CD14-positive monocyte (primary cell): ENCODE results near the gene CRY2. TPM values are rescaled to one million over a fixed set of nuclear protein-coding genes. Genes with fewer than 3 reads are reported as not detected.

Source experiments
- DNase-seq, 3 donors: peaks; one replicate each; pipeline ENCODE4 v3.0.0-alpha.2; 2011 to 2022
- H2AFZ ChIP-seq: 2 replicates; pipeline ENCODE4 v1.6.0; 2012; ENCODE audit warnings: mild to moderate bottlenecking, low read depth, low read length, inconsistent platforms; ENCODE audit not compliant: insufficient read depth, poor library complexity, severe bottlenecking
- H3K27ac ChIP-seq, 2 donors: 1 replicate in 1 of 2; 2 replicates in 1 of 2; pipeline ENCODE4 v1.5.1; 2012 to 2013; ENCODE audit warnings: low read length in 2 of 2, control low read depth in 1 of 2, inconsistent platforms in 1 of 2, low read depth in 1 of 2, mild to moderate bottlenecking in 1 of 2
- H3K27me3 ChIP-seq, 2 donors: one replicate each; pipeline versions ENCODE4 v1.6.0 to v1.6.1; 2011 to 2013; ENCODE audit warnings: low read length in 2 of 2; ENCODE audit not compliant: control insufficient read depth in 2 of 2, insufficient read depth in 2 of 2
- H3K36me3 ChIP-seq, 2 donors: replicated peaks in 1 of 2; 1 replicate in 1 of 2; 2 replicates in 1 of 2; pipeline versions ENCODE4 v1.5.1 to v1.6.1; 2012 to 2013; ENCODE audit warnings: low read length in 2 of 2, control low read depth in 1 of 2, inconsistent platforms in 1 of 2, mild to moderate bottlenecking in 1 of 2; ENCODE audit not compliant: insufficient read depth in 2 of 2, control insufficient read depth in 1 of 2
- H3K4me1 ChIP-seq, 2 donors: 1 replicate in 1 of 2; 2 replicates in 1 of 2; pipeline versions ENCODE4 v1.5.1 to v1.6.1; 2012 to 2013; ENCODE audit warnings: low read length in 2 of 2, control low read depth in 1 of 2, inconsistent platforms in 1 of 2, mild to moderate bottlenecking in 1 of 2, moderate library complexity in 1 of 2; ENCODE audit not compliant: insufficient read depth in 2 of 2, control insufficient read depth in 1 of 2
- H3K4me2 ChIP-seq: replicated peaks from 2 replicates; pipeline ENCODE3; 2012; ENCODE audit warnings: low read length, moderate library complexity, mild to moderate bottlenecking; ENCODE audit not compliant: poor library complexity, severe bottlenecking; ENCODE audit errors: extremely low read depth
- H3K4me3 ChIP-seq, 3 experiments: fragments of 200-600 bp in 1 of 3; sonication (generic) in 1 of 3; replicated peaks in 1 of 3; 1 replicate in 2 of 3; 2 replicates in 1 of 3; pipeline ENCODE4 v1.5.1; 2011 to 2013; ENCODE audit warnings: low read length in 3 of 3, mild to moderate bottlenecking in 3 of 3, control low read depth in 2 of 3, low read depth in 2 of 3, inconsistent platforms in 1 of 3, moderate library complexity in 1 of 3
- H3K79me2 ChIP-seq: 2 replicates; pipeline ENCODE4 v1.6.0; 2012; ENCODE audit warnings: mild to moderate bottlenecking, control low read depth, inconsistent platforms, low read length, moderate library complexity; ENCODE audit not compliant: insufficient read depth
- H3K9ac ChIP-seq: 2 replicates; pipeline ENCODE4 v1.6.0; 2017; ENCODE audit warnings: low read length, mild to moderate bottlenecking; ENCODE audit not compliant: insufficient read depth, poor library complexity, severe bottlenecking
- H3K9me3 ChIP-seq, 2 donors: replicated peaks in 1 of 2; 1 replicate in 1 of 2; 2 replicates in 1 of 2; pipeline versions ENCODE4 v1.5.1 to v1.6.1; 2012 to 2013; ENCODE audit warnings: low read length in 2 of 2, control low read depth in 1 of 2; ENCODE audit not compliant: control insufficient read depth in 1 of 2, insufficient read depth in 1 of 2
- H4K20me1 ChIP-seq: 2 replicates; pipeline ENCODE4 v1.6.0; 2012; ENCODE audit warnings: mild to moderate bottlenecking, low read length, control low read depth, moderate library complexity; ENCODE audit not compliant: insufficient read depth
- H3K27ac Mint-ChIP-seq, 7 donors: one replicate each; pipeline ENCODE4 v1.8.0; 2020; ENCODE audit warnings: mild to moderate bottlenecking in 7 of 7, mixed read lengths in 7 of 7, moderate library complexity in 6 of 7, inconsistent platforms in 2 of 7
- H3K27me3 Mint-ChIP-seq, 3 donors: one replicate each; pipeline ENCODE4 v1.8.0; 2021 to 2022; ENCODE audit warnings: low read depth in 3 of 3, mild to moderate bottlenecking in 3 of 3, mixed read lengths in 3 of 3, moderate library complexity in 3 of 3, inconsistent platforms in 1 of 3
- H3K36me3 Mint-ChIP-seq, 2 donors: one replicate each; pipeline ENCODE4 v1.8.0; 2020; ENCODE audit warnings: mixed read lengths in 2 of 2, inconsistent platforms in 1 of 2, mild to moderate bottlenecking in 1 of 2
- H3K4me1 Mint-ChIP-seq: one replicate; pipeline ENCODE4 v1.8.0; 2020; ENCODE audit warnings: mild to moderate bottlenecking, mixed read lengths
- H3K4me3 Mint-ChIP-seq, 2 donors: one replicate each; pipeline ENCODE4 v1.8.0; 2020; ENCODE audit warnings: mild to moderate bottlenecking in 2 of 2, mixed read lengths in 2 of 2, moderate library complexity in 1 of 2
- H3K9me3 Mint-ChIP-seq, 7 donors: one replicate each; pipeline ENCODE4 v1.8.0; 2020 to 2022; ENCODE audit warnings: mixed read lengths in 7 of 7, mild to moderate bottlenecking in 6 of 7, moderate library complexity in 6 of 7, inconsistent platforms in 2 of 7
- WGBS: methylation state at CpG from one replicate; pipeline ENCODE4 v1.1.5; 2013; ENCODE audit warnings: missing lambda C conversion rate; ENCODE audit not compliant: insufficient coverage; 5-methylcytosine and 5-hydroxymethylcytosine counted together
- intact Hi-C, 2 donors: fragments of 100-400 bp; cut with micrococcal nuclease; formaldehyde crosslinking; loops; one replicate each; pipeline versions ENCODE4 v1.15.0 to v1.15.1; 2023
- polyA plus RNA-seq, 3 donors: library from polyadenylated mRNA; depleted of rRNA in 1 of 3; unstranded in 2 of 3; stranded (reverse) in 1 of 3; fragments of 300-500 nt in 2 of 3; fragments of >200 nt in 1 of 3; fragmentation: Illumina TruSeq in 2 of 3; gene quantifications; 1 replicate in 2 of 3; 2 replicates in 1 of 3; pipeline ENCODE4 v1.2.3, GENCODE V29; 2012 to 2021
- TF ChIP-seq, protein P1 (sequence below): fragments of 200-600 bp; IDR thresholded peaks from one replicate; pipeline ENCODE4 v1.8.0; 2022; ENCODE audit warnings: antibody characterized with exemption, mild to moderate bottlenecking

CRY2 gene
- polyA plus RNA-seq, 3 donors, result 5.1 to 12.5 (median 7.2) TPM

DNA sequence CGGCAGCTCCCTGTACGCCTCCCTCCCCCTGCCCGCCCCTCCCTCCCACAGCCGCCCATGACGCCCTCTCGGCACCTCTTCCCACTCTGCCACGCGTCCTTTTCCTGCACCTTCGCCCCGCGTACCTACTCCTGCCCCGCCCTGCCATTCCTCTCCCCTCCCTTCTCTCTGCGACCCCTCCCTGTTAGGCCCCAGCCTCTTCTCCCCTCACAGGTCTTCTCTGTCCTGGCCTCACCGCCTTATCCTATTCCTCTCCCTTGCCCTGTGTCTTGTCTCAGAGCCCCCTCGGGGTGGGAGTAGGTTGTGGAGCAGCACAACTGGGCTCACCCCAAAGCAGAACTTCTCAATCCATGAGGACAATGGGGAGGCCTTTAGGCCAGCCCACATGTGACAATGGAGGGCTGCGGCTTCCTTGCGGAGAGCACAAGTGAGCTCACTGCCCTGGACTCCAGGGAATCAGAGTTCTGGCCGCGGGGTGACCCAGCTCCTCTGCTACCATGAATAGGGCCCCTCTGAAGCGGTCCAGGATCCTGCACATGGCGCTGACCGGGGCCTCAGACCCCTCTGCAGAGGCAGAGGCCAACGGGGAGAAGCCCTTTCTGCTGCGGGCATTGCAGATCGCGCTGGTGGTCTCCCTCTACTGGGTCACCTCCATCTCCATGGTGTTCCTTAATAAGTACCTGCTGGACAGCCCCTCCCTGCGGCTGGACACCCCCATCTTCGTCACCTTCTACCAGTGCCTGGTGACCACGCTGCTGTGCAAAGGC, 41.8 kb upstream of the CRY2 start:
- Histone ChIP-seq H4K20me1 (peaks cover 36% of the 10 kb centered on the region), H3K9ac (peak overlapping the region; percentile 75), H3K36me3 (peaks cover 12 to 21% of the 10 kb centered on the region in 2 donors), H3K79me2 (peaks cover 29% of the 10 kb centered on the region), H3K9me3 (no peaks in the 10 kb centered on the region), H3K27me3 (no peaks in the 10 kb centered on the region), H3K4me3 (peak overlapping the region; percentile 90 to 98 (median 92)), H3K4me2 (peak overlapping the region; percentile 100), H3K27ac (peak overlapping the region in 1 of 2 donors; percentile 80), H2AFZ (peak overlapping the region; percentile 96), H3K4me1 (peaks cover 47 to 48% of the 10 kb centered on the region in 2 donors)
- peak overlapping the region; percentile 57 to 94 (median 87) for H3K27ac Mint-ChIP-seq
- peaks cover 0 to 7% (median 6%) of the 10 kb centered on the region in 3 donors for H3K27me3 Mint-ChIP-seq
- DNase-seq, result peak in 1 of 3 donors; percentile 10
- intact Hi-C loops, result loop anchor here (5.0 kb wide), 2 partner anchors 37 to 42 kb away; partner anchors contain the start of gene CRY2 (in 1 of the 2)
- H3K4me3 Mint-ChIP-seq, result peak overlapping the region; percentile 93 to 95
- peaks cover 44% of the 10 kb centered on the region for H3K4me1 Mint-ChIP-seq
- TF ChIP-seq, protein P1, sequence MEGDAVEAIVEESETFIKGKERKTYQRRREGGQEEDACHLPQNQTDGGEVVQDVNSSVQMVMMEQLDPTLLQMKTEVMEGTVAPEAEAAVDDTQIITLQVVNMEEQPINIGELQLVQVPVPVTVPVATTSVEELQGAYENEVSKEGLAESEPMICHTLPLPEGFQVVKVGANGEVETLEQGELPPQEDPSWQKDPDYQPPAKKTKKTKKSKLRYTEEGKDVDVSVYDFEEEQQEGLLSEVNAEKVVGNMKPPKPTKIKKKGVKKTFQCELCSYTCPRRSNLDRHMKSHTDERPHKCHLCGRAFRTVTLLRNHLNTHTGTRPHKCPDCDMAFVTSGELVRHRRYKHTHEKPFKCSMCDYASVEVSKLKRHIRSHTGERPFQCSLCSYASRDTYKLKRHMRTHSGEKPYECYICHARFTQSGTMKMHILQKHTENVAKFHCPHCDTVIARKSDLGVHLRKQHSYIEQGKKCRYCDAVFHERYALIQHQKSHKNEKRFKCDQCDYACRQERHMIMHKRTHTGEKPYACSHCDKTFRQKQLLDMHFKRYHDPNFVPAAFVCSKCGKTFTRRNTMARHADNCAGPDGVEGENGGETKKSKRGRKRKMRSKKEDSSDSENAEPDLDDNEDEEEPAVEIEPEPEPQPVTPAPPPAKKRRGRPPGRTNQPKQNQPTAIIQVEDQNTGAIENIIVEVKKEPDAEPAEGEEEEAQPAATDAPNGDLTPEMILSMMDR, result no peak
- WGBS, result 31% methylated on average over 24 of the region's 29 CpGs
- peaks cover 14 to 34% of the 10 kb centered on the region in 2 donors for H3K36me3 Mint-ChIP-seq
- H3K9me3 Mint-ChIP-seq, result peaks cover 0 to 4% (median 0%) of the 10 kb centered on the region in 7 donors

DNA sequence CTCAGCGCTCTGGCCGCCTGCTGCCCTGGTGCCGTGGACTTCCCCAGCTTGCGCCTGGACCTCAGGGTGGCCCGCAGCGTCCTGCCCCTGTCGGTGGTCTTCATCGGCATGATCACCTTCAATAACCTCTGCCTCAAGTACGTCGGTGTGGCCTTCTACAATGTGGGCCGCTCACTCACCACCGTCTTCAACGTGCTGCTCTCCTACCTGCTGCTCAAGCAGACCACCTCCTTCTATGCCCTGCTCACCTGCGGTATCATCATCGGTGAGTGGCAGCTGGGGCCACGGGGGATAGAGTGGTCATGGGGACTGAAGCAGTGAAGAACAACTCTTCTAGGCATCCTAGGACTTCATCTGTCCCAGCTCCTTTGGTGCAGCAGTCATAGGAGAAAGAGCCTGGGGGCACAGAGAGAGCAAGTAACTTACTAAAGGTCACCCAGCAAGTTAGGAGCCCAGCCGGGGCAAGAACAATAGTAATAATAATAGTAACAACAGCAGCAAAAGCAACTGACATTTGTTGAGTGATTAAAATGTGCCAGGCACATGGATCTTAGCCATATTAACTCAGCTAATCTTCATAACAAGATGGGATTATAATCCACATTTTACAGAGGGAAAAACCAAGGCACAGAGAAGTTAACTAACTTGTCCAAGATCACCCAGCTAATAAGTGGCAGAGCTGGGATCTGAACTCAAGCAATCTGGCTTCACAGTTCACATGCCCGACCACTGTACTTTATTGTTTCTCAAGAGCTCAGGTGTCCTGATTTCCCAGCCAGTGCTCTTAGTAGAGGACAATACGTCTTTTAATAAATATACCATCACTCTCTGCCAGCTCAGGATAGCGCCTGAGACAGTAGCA, 41.0 kb upstream of the CRY2 start:
- Histone ChIP-seq H3K9ac (no peak overlapping the region), H3K4me1 (peaks cover 47 to 48% of the 10 kb centered on the region in 2 donors), H2AFZ (no peak overlapping the region), H3K27me3 (no peaks in the 10 kb centered on the region), H3K36me3 (peaks cover 20 to 29% of the 10 kb centered on the region in 2 donors), H3K9me3 (no peaks in the 10 kb centered on the region), H4K20me1 (peaks cover 41% of the 10 kb centered on the region), H3K79me2 (peaks cover 29% of the 10 kb centered on the region), H3K27ac (peak overlapping the region in 1 of 2 donors; percentile 27), H3K4me3 (peak overlapping the region in 2 of 3 experiments; percentile 90 to 98), H3K4me2 (peak overlapping the region; percentile 100)
- Mint-ChIP-seq H3K27ac (peak overlapping the region in 4 of 7 donors; percentile 22 to 71 (median 30)), H3K27me3 (peaks cover 0 to 7% (median 5%) of the 10 kb centered on the region in 3 donors), H3K4me1 (peaks cover 44% of the 10 kb centered on the region), H3K36me3 (peaks cover 22 to 42% of the 10 kb centered on the region in 2 donors), H3K9me3 (peaks cover 0 to 4% (median 0%) of the 10 kb centered on the region in 7 donors), H3K4me3 (peak overlapping the region; percentile 93 to 95)
- no peak for DNase-seq
- WGBS, result 90% methylated on average over 14 of the region's 20 CpGs
- intact Hi-C loops, result loop anchor here (5.0 kb wide), 2 partner anchors 36 to 41 kb away; partner anchors contain the start of gene CRY2 (in 1 of the 2)
- TF ChIP-seq, protein P1, result no peak
